Panc1 (cell line): Measurements from ENCODE around the gene OR11H12.
"Not testable (repeated sequence)": the region's sequence is repeated elsewhere in the genome, so short reads cannot be mapped to it uniquely, and the experiment has no call there.

Experiments used
- CTCF ChIP-seq: fragments of 450-650 bp; IDR thresholded peaks from 2 replicates; pipeline ENCODE4 v1.5.1; 2017; ENCODE audit warnings: mild to moderate bottlenecking
- POLR2AphosphoS5 ChIP-seq: IDR thresholded peaks from 2 replicates; pipeline ENCODE4 v1.6.1; 2012; ENCODE audit warnings: mild to moderate bottlenecking, low read depth, low read length, moderate library complexity
- REST ChIP-seq, 2 experiments: IDR thresholded peaks; 2 replicates each; pipeline ENCODE4 v1.6.1; 2011 to 2012; ENCODE audit warnings: low read depth in 2 of 2, control low read depth in 1 of 2, low read length in 1 of 2, mild to moderate bottlenecking in 1 of 2, moderate library complexity in 1 of 2; ENCODE audit not compliant: insufficient read depth in 1 of 2

GRCh38 chr14:18626610-18627213 is 25.8 kb downstream of the OR11H12 start:
- TF ChIP-seq POLR2AphosphoS5; CTCF; REST (IDR thresholded peaks at IDR 0.05; ENCODE audit: insufficient read depth in 1 of 2, low read depth in 2 of 2, low read length in 1 of 2): not testable (repeated sequence)
